Measurements from ENCODE around the gene PHF21B.

The PHF21B gene

GRCh38 chr22:44839061-44839460, 170.7 kb downstream of the PHF21B start:
- no peak overlapping the region for H3K4me3 ChIP-seq
- no peak for DNase-seq (ENCODE audit: low read depth, low spot score)
- no peak for TF ChIP-seq EZH2 (IDR thresholded peaks at IDR 0.05)
- TF ChIP-seq FOXP2 (optimal IDR thresholded peaks at IDR 0.05; ENCODE audit: control extremely low read depth, extremely low read length, insufficient read depth) = no peak
- no peak for TF ChIP-seq POLR2AphosphoS5 (IDR thresholded peaks at IDR 0.05; ENCODE audit: borderline replicate concordance, low read depth, low read length)
- H3K9ac ChIP-seq (ENCODE audit: insufficient read length) = no peak overlapping the region
- H3K36me3 ChIP-seq (ENCODE audit: insufficient read depth, low read length) = no peaks in the 10 kb centered on the region
- no peaks in the 10 kb centered on the region for H3K9me3 ChIP-seq (ENCODE audit: low read depth, low read length)
- no peak overlapping the region for H3K27ac ChIP-seq

DNA sequence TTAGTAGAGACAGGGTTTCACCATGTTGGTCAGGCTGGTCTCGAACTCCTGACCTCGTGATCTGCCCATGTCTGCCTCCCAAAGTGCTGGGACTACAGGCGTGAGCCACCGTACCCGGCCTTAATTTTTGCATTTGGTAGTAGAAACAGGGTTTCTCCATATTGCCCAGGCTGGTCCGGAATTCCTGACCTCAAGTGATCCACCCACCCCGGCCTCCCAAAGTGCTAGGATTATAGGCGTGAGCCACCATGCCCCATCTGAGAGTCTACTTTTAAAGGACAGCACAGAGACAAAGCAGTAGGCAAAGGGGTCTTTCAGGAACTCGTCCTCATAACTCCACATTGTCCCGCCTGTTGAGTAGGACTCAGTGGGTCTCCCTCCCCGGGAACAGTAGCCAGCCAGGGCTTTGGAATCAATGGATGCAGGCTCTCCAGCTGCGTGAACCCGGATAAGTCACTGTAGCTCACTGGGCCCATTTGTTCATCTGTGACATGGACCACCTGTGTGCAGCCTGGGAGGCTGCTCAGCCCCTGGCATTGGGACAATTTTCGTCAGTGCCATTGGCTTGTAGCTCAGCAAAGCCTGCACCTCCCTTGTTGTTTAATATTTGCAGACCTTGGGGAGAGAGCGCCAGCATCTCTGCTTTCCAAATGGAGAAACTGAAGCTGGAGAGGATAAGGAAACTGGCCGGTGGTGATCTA, 171.3 kb downstream of the PHF21B start:
- Histone ChIP-seq H3K4me3 (no peak overlapping the region), H3K9ac (ENCODE audit: insufficient read length) (no peak overlapping the region), H3K36me3 (ENCODE audit: insufficient read depth, low read length) (no peaks in the 10 kb centered on the region), H3K27ac (no peak overlapping the region), H3K9me3 (ENCODE audit: low read depth, low read length) (no peaks in the 10 kb centered on the region)
- DNase-seq (ENCODE audit: low read depth, low spot score) = no peak
- TF ChIP-seq POLR2AphosphoS5 (IDR thresholded peaks at IDR 0.05; ENCODE audit: borderline replicate concordance, low read depth, low read length) = no peak
- TF ChIP-seq FOXP2 (optimal IDR thresholded peaks at IDR 0.05; ENCODE audit: control extremely low read depth, extremely low read length, insufficient read depth) = no peak
- no peak for TF ChIP-seq EZH2 (IDR thresholded peaks at IDR 0.05)

DNA sequence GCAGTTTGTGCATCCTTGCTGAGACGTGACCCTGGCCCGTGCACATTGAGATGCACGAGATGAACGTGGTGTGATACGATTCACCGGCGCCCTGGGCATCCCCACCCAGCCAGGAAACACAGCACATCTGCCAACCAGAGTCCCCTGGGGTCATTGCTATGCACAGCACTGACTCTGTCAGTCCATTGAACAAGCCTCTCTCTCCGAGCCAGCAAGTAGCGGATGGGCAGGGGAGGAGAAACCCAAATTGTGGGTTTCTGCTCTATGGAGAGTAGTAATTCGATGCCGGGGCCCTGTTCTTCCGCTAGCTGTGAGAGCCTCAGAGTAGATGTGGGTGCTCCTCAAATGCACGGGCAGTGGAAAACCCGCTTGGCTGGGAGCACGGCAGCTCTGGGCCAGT, 172.3 kb downstream of the PHF21B start:
- no peak overlapping the region for H3K4me3 ChIP-seq
- H3K27ac ChIP-seq = no peak overlapping the region
- TF ChIP-seq EZH2 (IDR thresholded peaks at IDR 0.05) (no peak), POLR2AphosphoS5 (IDR thresholded peaks at IDR 0.05; ENCODE audit: borderline replicate concordance, low read depth, low read length) (no peak), FOXP2 (optimal IDR thresholded peaks at IDR 0.05; ENCODE audit: control extremely low read depth, extremely low read length, insufficient read depth) (no peak)
- no peaks in the 10 kb centered on the region for H3K36me3 ChIP-seq (ENCODE audit: insufficient read depth, low read length)
- no peaks in the 10 kb centered on the region for H3K9me3 ChIP-seq (ENCODE audit: low read depth, low read length)
- DNase-seq (ENCODE audit: low read depth, low spot score) = no peak
- no peak overlapping the region for H3K9ac ChIP-seq (ENCODE audit: insufficient read length)

GRCh38 chr22:44834065-44834464, 175.7 kb downstream of the PHF21B start:
- H3K36me3 ChIP-seq (ENCODE audit: insufficient read depth, low read length) = no peaks in the 10 kb centered on the region
- H3K4me3 ChIP-seq = no peak overlapping the region
- no peak for DNase-seq (ENCODE audit: low read depth, low spot score)
- no peaks in the 10 kb centered on the region for H3K9me3 ChIP-seq (ENCODE audit: low read depth, low read length)
- no peak overlapping the region for H3K9ac ChIP-seq (ENCODE audit: insufficient read length)
- no peak for TF ChIP-seq POLR2AphosphoS5 (IDR thresholded peaks at IDR 0.05; ENCODE audit: borderline replicate concordance, low read depth, low read length)
- TF ChIP-seq EZH2 (IDR thresholded peaks at IDR 0.05) = no peak
- no peak for TF ChIP-seq FOXP2 (optimal IDR thresholded peaks at IDR 0.05; ENCODE audit: control extremely low read depth, extremely low read length, insufficient read depth)
- H3K27ac ChIP-seq = no peak overlapping the region

- Histone ChIP-seq H3K9me3 (ENCODE audit: low read depth, low read length) (no peaks in the 10 kb centered on the region), H3K4me3 (no peak overlapping the region), H3K27ac (no peak overlapping the region), H3K9ac (ENCODE audit: insufficient read length) (no peak overlapping the region), H3K36me3 (ENCODE audit: insufficient read depth, low read length) (no peaks in the 10 kb centered on the region)
- no peak for TF ChIP-seq FOXP2 (optimal IDR thresholded peaks at IDR 0.05; ENCODE audit: control extremely low read depth, extremely low read length, insufficient read depth)
- TF ChIP-seq EZH2 (IDR thresholded peaks at IDR 0.05) = no peak
- TF ChIP-seq POLR2AphosphoS5 (IDR thresholded peaks at IDR 0.05; ENCODE audit: borderline replicate concordance, low read depth, low read length) = no peak
- DNase-seq (ENCODE audit: low read depth, low spot score) = no peak
These were observed 177.9 kb downstream of the PHF21B start for GRCh38 chr22:44831885-44832284.
